ENCODE results near the gene AGO3.

Gene AGO3

DNA sequence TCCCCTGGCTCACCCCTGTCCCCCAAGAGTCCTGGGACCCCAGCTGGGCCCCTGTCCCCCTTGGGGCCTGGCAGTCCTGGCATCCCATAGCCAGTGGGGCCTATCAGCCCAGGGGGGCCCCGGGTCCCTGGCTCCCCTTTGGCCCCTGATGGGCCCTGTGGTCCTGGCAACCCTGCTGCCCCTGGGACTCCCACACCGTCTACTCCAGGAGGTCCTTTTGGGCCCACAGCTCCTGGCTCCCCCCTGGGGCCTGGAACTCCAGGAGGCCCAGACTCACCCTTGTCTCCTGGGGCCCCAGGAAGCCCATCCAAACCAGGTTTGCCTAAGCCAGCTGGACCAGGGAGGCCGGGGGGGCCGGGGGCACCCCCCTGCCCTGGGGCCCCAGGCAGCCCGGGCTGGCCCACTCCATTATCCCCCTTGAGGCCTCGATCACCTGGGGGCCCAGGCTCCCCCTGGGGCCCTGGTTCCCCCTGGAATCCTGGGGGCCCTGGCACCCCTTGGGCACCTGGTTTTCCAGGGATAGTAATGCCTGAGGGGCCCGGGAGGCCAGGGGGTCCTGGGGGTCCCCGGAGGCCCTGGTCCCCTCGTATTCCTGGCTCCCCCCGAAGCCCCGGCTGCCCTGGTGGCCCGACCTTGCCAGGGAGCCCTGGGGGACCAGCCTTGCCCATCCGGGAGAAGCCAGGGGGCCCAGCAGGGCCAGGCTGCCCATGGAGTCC is 167.9 kb downstream of the AGO3 start:
- no peak for DNase-seq

DNA sequence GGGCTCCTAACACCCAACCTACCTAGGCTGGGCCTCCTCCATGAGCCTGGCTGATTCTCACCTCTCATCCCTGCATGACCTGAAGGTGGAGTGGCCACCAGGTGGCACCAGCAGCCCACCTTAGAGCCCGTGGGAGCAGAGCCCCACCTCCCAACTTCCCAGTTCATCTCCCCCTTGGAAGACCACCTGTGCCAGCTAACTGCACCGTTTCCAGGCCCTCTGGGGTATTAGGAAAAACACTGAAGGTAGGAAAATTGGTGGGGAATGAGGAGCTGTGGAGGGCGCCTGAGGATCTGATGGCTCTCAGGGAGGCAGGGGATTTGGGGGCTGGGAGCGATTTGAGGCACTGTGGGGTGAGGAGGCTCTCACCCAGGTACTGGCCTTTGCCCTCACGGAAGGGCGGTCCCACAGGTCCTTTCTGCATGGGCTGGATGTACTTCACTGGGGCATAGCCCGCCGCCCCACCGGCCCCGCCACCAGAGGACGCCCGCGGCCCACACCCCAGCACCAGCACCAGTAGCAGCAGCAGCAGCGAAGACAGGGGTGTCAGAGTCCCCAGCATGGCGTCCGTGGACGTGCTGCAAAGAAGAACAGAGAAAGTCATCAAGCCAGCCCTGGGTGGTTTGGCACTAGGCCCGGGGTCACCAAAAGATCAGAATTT is 168.9 kb downstream of the AGO3 start:
- DNase-seq, result peak; percentile 88

DNA sequence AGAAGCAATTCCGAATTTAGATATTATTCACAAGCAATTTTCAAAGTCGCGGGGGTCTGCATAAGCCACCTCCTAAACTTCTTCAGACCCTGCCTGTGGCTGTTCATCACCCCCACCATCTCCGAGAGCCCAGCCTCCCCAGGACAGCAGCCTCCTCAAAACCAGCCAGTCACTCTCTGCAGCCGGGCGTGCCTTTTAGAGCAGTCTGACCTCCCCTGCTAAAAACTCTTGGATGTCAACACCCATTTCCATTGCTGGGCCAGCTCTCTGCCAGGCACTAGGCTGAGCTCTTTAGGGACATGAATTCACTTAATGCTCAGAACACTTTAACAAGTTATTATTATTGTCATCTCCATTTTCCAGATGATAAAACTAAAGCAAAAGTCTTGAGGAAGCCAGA is 169.5 kb downstream of the AGO3 start:
- DNase-seq, result no peak

DNA sequence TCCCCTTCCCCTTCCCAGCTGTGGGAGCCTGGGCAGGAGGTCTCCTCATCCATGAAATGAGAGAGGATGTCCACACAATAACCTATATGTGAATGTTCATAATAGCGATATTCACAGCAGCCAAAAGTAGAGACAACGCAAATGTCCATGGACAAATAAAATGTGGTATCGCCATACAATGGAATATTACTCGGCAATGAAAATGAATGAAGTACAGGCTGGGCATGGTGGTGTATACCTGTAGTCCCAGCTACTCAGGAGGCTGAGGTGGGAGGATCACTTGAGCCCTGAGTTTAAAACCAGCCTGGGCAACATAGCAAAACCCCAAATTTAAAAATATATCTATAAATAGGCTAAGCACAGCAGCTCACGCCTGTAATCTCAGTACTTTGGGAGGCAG is 170.6 kb downstream of the AGO3 start:
- no peak for DNase-seq

DNA sequence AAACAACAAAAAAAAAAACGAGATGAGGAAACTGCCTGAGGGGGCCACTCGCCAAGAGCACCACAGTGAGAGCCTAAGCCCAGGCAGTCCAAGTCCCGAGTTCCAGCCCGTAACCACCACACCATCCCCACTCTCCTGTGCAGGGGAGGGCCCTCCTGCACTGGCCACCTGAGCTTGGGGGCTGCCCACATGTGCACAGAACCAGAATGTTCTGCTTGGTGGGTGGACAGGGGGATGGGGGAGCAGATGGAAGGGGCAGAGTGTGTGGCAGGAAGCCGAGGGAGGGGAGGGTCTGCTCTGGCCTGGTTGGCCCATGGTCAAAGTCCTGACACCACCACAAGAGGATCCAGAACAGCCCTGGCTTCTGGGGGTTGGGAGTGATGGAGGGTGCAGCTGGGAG is 175.4 kb downstream of the AGO3 start:
- no peak for DNase-seq

DNA sequence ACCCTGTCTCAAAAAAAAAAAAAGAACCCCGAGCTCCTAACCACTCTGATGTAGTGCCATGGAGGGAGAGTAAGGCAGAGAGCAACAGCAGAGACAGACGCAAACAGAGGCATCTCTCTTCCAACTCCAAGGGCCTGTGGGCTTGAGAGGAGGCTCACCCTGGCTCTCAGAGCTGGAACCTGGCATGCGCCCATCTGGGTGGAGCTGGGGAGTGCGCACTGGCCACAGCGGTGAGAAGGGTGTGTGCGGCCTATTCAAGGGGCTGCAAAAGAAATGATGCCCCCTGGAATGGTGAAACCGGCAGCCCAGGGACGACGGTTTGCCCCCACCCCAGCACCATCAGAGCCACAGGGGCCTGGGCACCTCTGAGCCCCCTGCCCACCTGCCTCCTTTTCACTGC is 176.5 kb downstream of the AGO3 start:
- DNase-seq, result no peak

DNA sequence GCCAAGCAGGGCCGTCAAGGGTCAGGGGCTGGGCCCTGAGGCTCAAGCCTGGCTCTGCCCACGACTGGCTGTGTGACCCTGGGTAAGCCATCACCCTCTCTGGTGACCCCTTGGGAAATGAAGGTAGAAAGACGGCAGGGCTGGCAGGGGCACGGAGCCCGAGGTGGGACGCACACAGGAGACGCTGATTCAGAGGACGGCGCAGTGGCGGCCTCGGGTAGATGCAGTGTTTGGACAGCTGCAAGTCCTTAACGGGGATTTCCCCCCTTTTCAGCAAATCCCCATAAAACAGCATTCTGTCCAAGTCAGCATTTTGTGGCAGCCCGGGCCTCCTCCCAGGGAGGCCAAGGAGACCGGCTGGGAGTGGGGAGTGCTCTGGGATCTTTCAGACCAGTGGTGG is 177.4 kb downstream of the AGO3 start:
- DNase-seq, result no peak

DNA sequence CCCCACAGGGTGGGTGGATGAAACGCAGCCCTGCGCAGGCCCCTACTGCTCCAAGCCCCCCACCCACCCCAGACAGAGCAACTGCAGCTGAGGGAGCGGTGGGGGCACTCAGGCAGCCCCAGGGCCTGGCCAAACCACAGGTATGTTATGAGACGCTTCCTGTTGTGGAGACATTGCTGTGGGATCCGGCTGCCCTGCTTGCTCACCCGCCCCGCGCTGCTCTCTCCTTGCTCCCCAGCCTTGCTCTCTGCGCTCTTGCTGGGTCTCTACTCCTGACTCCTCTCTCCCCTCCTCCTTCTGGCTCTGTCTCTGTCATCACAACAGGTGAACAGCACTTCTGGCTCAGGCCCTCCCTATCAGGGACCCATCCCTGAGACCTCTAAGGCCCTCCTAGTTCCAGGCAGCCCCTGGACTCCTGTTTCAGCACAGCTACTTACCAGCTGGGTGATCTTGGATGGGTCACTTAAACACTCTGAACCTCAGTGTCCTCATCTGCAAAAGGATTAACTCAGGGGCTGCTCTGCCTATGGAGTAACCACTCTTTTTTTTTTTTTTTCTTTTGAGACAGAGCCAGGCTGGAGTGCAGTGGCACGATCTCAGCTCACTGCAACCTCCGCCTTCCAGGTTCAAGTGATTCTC is 178.3 kb downstream of the AGO3 start:
- peak; percentile 55 for DNase-seq

DNA sequence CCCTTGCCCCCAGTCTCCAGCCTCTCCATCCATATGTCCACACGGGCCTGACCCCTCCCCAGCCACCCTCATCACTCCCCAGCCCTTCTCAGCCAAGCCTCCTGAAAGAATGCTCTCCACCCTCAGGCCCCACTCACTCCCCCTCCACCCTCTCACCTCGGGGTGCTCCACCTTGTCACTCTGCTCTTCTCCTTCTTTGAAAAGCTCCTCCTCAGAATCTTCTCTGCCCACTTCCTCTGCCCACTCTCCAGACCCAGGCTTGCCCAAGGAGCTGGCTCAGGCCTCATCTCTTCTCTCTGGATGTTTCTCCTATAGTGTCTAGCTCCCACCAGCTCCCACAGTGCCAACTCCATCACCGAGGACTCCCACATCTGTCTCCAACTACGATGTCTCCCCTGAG is 180.2 kb downstream of the AGO3 start:
- DNase-seq, result no peak

DNA sequence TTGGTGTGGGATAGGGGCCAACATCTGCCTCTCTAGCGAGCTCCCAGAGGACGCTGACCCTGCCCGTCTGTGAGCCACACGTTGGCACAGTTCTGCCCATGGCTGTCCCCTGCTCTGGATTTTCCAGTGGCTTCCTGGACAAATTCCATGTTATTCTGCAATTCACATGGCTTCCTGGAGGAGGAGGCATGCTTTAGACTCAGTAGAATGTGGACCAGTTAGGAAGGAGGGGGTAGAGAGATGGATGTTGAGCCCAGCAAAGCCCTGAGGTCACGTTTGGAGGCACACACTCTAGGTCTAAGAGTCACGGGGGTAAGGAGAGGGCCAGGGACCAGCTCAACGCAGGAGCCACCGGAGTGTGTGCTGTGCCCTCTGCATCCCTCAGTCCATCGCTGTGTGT is 181.9 kb downstream of the AGO3 start:
- DNase-seq, result no peak

DNA sequence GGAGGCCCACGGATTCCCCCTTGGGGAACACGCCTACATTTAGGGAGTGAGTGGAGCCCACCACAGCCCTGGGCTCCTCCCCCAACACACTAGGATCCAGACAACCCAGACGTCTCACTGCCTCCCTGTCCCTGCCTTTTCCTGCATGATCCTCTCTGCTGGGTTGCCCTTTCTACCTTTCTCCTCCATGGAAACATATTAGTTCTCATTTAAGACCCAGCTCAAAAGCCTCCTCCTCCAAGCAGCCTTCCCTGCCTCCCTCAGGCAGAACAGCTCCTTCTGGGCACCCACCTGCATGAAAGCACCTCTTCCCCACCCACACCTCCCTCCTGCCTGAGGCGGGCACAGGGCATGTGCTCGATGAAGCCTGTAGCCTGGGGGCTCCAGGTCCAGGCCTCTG is 183.5 kb downstream of the AGO3 start:
- no peak for DNase-seq

DNA sequence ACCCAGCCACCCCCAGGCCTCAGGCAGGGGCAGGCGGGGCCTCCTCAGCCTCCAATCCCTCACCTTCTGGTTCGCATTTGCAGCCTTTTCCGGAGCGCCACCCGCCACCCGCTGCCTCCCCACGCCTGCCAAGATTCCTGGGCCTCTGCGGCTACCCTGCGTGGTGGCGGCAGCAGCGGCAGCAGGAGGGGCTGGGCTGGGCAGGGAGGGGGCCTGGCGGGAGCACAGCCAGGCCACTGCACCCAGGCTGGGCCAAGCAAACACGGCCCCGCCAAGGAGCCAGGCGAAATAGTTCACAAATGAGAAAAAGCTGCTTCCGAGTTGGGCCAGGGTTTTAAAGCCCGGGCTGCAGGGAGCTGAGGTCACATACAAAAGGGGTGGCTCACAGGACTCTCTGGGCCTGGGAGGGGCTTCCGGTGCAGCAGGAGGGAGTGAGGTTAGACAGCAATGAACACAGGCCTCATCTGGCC is 184.3 kb downstream of the AGO3 start:
- DNase-seq, result no peak

DNA sequence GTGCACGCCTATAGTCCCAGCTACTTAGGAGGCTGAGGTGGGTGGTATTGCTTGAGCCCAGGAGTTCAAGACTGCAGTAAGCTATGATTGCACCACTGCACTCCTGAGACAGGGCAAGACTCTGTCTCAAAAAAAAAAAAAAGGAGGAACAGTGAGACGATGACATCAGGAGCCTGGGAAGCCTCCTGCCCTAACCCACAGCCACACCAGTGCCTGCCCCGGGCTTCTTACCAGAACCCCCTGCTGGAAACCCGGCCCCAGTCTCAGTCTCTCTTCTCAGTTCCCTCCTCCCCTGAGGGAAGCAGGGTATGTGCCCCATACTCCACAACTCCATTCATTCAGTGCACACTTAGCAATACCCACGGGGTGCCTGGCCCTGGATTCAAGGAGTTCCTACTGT is 185.0 kb downstream of the AGO3 start:
- DNase-seq, result no peak

DNA sequence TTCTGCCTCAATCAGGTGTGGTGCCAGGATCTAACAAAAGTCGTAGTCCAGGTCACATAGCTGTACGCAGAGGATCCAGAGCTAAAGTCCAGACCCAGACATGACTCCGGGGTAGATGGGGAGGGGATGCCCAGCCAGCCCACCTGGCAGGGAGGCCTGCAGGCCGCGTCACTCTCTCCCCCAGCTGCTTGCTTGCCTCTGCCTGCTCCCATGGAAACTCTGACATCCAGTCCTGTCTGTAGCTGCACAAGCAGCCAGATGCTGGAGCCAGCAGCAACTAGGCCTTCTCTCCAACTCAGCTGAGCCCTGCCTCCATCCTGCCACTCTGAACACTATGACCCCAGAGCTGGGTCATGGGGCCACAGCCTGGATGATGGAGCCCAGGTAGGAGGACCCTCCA is 186.0 kb downstream of the AGO3 start:
- no peak for DNase-seq

DNA sequence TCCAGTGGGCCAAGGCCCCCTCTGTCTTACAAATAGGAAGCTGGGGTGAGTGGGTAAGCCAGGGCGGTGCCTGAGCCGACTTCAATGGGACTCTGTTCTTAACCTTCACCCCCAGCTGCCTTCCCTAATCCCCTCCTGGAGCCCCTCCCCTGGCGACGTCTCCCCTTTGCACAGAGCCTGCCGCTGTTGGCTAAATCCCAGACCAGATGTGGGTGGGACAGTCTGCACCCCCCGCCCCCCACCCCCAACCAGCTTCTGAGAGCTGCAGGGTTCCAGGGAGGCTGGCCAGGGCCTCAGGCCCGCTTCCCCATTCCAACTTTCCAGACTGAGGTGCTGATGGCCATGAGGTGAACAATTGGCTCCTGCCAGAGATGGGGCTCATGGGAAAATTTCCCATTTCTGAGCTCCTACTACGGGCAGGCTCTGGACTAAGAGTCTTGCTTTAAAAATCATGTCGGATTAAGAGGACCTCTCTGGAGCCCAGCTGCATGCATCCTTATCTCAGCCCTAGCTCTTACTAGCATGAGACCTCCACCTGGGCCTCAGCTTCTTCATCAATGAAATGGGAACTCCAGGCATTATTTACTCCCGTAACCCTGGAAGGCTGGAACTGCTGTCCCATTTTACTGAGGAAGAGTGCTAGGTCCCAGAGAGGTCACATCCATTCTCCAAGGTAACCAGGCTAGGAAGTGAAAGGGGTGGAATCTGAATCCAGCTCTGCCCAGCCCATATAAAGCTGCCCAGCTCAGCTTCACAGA is 187.7 kb downstream of the AGO3 start:
- no peak for DNase-seq

DNA sequence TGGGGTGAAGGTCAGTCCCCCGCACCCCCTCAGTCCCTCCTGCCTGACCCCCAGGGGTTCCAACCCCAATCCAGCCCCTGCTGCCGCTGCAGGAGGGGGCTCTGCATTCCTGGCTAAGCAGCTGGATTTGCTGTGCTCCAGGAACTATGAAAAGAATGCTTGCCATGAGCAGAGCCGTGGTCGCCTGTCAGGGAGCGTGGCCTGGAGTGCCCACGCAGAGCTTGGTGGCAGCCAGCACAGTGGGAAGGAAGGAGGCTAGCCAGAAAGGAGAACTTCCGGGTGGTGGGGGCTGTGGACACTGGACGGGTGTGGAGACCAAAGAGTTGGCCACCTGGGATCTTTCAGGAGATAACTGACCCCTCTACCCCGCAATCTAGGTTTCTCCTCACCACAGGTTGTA is 188.6 kb downstream of the AGO3 start:
- no peak for DNase-seq

Data from stimulated activated CD8-positive, alpha-beta memory T cell treated with anti-CD3 and anti-CD28 coated beads, Interleukin-4, amount 100 ng/mL, for 48 hours (primary cell).